ENCODE data around the gene NMRK1. TPM values are rescaled to one million over a fixed set of nuclear protein-coding genes. Genes with fewer than 3 reads are reported as not detected.

Gene NMRK1
- total and polyA plus RNA-seq, 7 donors, result 5.6 to 53.9 (median 21.0) TPM

DNA sequence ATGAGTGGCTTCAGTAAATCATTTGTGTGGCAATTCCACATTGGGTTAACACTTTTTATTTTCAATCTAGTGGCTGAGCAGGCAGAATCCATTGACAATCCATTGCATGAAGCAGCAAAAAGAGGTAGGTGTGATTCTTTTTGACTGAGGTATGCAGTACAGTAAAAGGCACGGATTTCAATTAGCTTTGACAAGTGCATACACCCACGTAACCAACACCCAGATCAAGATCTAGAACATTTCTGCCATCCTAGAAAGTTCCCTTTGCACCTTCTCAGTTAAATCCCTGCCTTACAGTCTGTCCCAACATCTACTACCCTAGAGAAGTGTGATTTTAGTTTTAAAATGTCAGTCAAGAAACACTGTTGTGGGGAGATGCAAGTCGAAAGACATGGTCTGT is 43.7 kb upstream of the NMRK1 start:
- H3K36me3 ChIP-seq, result peaks cover 0 to 50% (median 18%) of the 10 kb centered on the region in 4 donors
- intact Hi-C loops (cut with DNase I), result no loop called here

DNA sequence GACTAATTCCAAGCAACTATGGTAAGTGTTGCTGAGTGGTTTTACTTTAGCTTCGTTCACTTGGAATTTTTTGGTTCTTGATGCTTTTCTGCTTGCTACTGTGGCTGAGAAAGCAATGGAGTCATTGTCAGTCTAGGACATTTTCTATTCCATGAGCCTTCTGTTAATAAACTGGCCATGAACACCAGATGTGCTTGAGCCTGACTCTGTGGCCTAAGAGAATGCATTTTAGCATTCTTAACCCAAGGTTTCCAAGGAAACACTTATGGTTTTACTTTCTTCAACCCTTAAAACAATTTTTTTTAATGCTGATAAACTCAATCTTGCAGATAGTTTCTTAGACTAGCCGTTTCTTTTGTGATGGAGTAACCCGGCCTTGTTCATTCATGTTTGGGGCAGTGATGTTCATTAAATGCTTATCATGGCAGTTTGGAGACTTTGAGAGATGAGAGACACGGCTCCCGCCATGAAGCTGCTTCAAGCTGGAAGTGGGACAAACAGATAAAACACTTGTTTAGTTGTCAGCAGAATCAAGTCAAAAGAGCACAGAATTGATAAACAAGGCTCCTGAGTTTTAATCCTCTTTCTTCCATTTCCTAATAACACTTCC is 42.8 kb upstream of the NMRK1 start:
- H3K4me1 ChIP-seq, result no peaks in the 10 kb centered on the region
- peaks cover 0 to 42% (median 15%) of the 10 kb centered on the region in 4 donors for H3K36me3 ChIP-seq
- H3K4me3 ChIP-seq, result no peak overlapping the region
- no peaks in the 10 kb centered on the region for H3K9me3 ChIP-seq
- no peaks in the 10 kb centered on the region for H3K27me3 ChIP-seq
- intact Hi-C loops (cut with DNase I), result no loop called here
- H3K27ac ChIP-seq, result no peak overlapping the region
- no peak for DNase-seq
- WGBS, 2 donors, result 72 to 79% methylated on average over 5 of the region's 5 CpGs
- TF ChIP-seq EP300 (IDR thresholded peaks at IDR 0.05) (no peak), POLR2AphosphoS5 (IDR thresholded peaks at IDR 0.05) (no peak), POLR2A (IDR thresholded peaks at IDR 0.05) (no peak)
- TF ChIP-seq, protein P1, sequence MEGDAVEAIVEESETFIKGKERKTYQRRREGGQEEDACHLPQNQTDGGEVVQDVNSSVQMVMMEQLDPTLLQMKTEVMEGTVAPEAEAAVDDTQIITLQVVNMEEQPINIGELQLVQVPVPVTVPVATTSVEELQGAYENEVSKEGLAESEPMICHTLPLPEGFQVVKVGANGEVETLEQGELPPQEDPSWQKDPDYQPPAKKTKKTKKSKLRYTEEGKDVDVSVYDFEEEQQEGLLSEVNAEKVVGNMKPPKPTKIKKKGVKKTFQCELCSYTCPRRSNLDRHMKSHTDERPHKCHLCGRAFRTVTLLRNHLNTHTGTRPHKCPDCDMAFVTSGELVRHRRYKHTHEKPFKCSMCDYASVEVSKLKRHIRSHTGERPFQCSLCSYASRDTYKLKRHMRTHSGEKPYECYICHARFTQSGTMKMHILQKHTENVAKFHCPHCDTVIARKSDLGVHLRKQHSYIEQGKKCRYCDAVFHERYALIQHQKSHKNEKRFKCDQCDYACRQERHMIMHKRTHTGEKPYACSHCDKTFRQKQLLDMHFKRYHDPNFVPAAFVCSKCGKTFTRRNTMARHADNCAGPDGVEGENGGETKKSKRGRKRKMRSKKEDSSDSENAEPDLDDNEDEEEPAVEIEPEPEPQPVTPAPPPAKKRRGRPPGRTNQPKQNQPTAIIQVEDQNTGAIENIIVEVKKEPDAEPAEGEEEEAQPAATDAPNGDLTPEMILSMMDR (IDR thresholded peaks at IDR 0.05), result no peak

More for the DNA sequence above, 43.7 kb upstream of the NMRK1 start:
- Histone ChIP-seq H3K4me3 (no peak overlapping the region), H3K27me3 (no peaks in the 10 kb centered on the region), H3K4me1 (no peaks in the 10 kb centered on the region), H3K27ac (no peak overlapping the region), H3K9me3 (no peaks in the 10 kb centered on the region)
- WGBS, 2 donors, result 94 to 98% methylated on average over 3 of the region's 3 CpGs
- no peak for TF ChIP-seq POLR2AphosphoS5 (IDR thresholded peaks at IDR 0.05)
- TF ChIP-seq POLR2A (IDR thresholded peaks at IDR 0.05), result no peak
- no peak for TF ChIP-seq EP300 (IDR thresholded peaks at IDR 0.05)
- TF ChIP-seq, protein P1 (IDR thresholded peaks at IDR 0.05), result no peak
- no peak for DNase-seq

DNA sequence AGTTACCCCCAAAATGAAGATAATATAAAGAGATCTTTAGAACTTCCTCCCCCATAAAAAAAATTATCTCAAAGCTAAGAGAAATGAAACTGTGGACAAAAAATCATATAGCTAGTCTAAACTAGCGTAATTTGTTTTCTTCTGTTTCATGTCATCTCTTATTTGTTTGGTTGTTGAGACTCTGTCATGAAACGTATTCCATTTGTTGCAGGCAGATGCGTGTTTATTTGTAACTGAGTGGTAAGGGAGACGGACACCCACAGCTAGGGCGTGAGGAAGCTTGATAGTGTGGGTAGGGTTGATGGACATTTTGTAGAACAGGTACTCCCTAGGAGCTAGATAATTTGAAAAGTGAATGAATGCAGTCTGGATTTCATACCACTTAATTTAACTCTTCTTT is 42.2 kb upstream of the NMRK1 start:
- H3K4me3 ChIP-seq, result no peak overlapping the region
- no peak for TF ChIP-seq POLR2A (IDR thresholded peaks at IDR 0.05)
- no peak for TF ChIP-seq POLR2AphosphoS5 (IDR thresholded peaks at IDR 0.05)
- TF ChIP-seq, protein P1 (IDR thresholded peaks at IDR 0.05), result no peak
- no peak for TF ChIP-seq EP300 (IDR thresholded peaks at IDR 0.05)
- no peak for DNase-seq
- H3K9me3 ChIP-seq, result no peaks in the 10 kb centered on the region
- WGBS, 2 donors, result 93 to 94% methylated on average over 5 of the region's 5 CpGs
- H3K4me1 ChIP-seq, result no peaks in the 10 kb centered on the region
- no peaks in the 10 kb centered on the region for H3K27me3 ChIP-seq
- no peak overlapping the region for H3K27ac ChIP-seq
- H3K36me3 ChIP-seq, result peaks cover 0 to 39% (median 11%) of the 10 kb centered on the region in 4 donors
- intact Hi-C loops (cut with DNase I), result no loop called here

DNA sequence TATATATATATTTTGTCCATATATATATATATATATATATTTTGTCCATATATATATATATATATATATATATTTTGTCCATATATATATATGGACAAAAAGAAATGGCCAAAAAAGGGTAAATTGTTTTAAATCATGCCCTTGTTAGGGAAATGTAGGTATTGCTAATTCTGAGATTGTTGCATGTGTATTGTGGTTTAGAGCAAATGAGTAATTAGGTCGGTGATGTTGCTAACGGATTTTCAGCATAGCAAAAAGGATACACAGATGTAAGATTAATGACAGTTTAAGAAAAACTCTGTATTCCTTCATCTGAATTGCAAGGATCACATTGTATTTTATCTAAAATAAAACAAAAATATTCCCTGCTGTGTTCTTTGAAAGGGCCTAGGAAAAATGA is 40.6 kb upstream of the NMRK1 start:
- intact Hi-C loops (cut with DNase I), result no loop called here
- Histone ChIP-seq H3K9me3 (no peaks in the 10 kb centered on the region), H3K27ac (no peak overlapping the region), H3K4me1 (no peaks in the 10 kb centered on the region), H3K4me3 (no peak overlapping the region), H3K27me3 (no peaks in the 10 kb centered on the region), H3K36me3 (peaks cover 0 to 25% (median 10%) of the 10 kb centered on the region in 4 donors)
- no peak for DNase-seq
- TF ChIP-seq POLR2AphosphoS5 (IDR thresholded peaks at IDR 0.05), result no peak
- TF ChIP-seq EP300 (IDR thresholded peaks at IDR 0.05), result no peak
- no peak for TF ChIP-seq POLR2A (IDR thresholded peaks at IDR 0.05)
- WGBS, 2 donors, result 79 to 90% methylated on average over 2 of the region's 2 CpGs

DNA sequence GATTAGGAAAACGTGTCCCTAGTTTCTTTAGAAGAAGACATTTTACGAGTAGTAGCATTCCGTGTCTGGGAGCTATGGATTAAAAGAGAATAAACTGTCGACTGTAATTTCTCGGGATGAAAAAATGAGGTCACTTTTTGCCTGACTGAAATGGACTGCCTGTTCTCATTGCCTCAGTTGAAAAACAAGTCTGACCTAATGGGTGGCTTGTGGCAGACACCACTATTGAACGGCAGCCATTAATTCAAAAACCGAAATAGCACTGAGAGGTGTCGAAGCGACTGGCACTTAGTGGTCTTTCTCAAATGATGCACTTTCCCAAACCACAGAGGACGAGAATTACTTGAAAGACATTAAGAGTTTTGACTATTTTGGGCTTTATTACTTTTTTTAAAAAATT is 35.7 kb upstream of the NMRK1 start:
- Histone ChIP-seq H3K4me1 (no peaks in the 10 kb centered on the region), H3K9me3 (no peaks in the 10 kb centered on the region), H3K27ac (no peak overlapping the region), H3K27me3 (no peaks in the 10 kb centered on the region), H3K36me3 (peaks cover 0 to 9% (median 0%) of the 10 kb centered on the region in 4 donors), H3K4me3 (no peak overlapping the region)
- 94 to 95% methylated on average over 10 of the region's 10 CpGs for WGBS, 2 donors
- DNase-seq, result no peak
- TF ChIP-seq POLR2AphosphoS5 (IDR thresholded peaks at IDR 0.05), result no peak
- no peak for TF ChIP-seq EP300 (IDR thresholded peaks at IDR 0.05)
- TF ChIP-seq, protein P1 (IDR thresholded peaks at IDR 0.05), result no peak
- no peak for TF ChIP-seq POLR2A (IDR thresholded peaks at IDR 0.05)
- intact Hi-C loops (cut with DNase I), result no loop called here
